Upper lobe of left lung (tissue), 6 donors: Measurements from ENCODE around the gene MSI2. TPM values are rescaled to one million over a fixed set of nuclear protein-coding genes. Genes with fewer than 3 reads are reported as not detected.

Experiments
- ATAC-seq, 2 donors: fragments of 200-7000 bp; cut with Tn5 transposase; one replicate each; pipeline ENCODE4 v1.9.1; 2022; ENCODE audit warnings: mild to moderate bottlenecking in 2 of 2, moderate library complexity in 2 of 2; ENCODE audit not compliant: low FRiP score in 2 of 2
- DNase-seq, 2 donors: peaks; one replicate each; pipeline ENCODE4 v3.0.0-alpha.2; 2019 to 2020
- H3K27ac ChIP-seq, 4 donors: fragments of 200-600 bp; sonication (generic); one replicate each; pipeline ENCODE4 v1.5.1; 2016 to 2019
- H3K27me3 ChIP-seq, 4 donors: fragments of 200-600 bp; sonication (generic); one replicate each; pipeline ENCODE4 v1.5.1; 2017 to 2019
- H3K36me3 ChIP-seq, 4 donors: fragments of 200-600 bp; sonication (generic); one replicate each; pipeline ENCODE4 v1.5.1; 2016 to 2019
- H3K4me1 ChIP-seq, 4 donors: fragments of 200-600 bp; sonication (generic); one replicate each; pipeline ENCODE4 v1.5.1; 2018 to 2019
- H3K4me3 ChIP-seq, 4 donors: fragments of 200-600 bp; sonication (generic); one replicate each; pipeline ENCODE4 v1.5.1; 2017 to 2019; ENCODE audit warnings: mild to moderate bottlenecking in 2 of 4, moderate library complexity in 1 of 4
- H3K9me3 ChIP-seq, 4 donors: fragments of 200-600 bp; sonication (generic); one replicate each; pipeline ENCODE4 v1.5.1; 2018 to 2019
- CTCF ChIP-seq, 6 experiments: fragments of 450-650 bp in 4 of 6; fragments of 200-600 bp in 2 of 6; sonication (generic) in 2 of 6; IDR thresholded peaks; one replicate each; pipeline ENCODE4 v1.5.1; 2016 to 2019; ENCODE audit warnings: antibody characterized with exemption in 6 of 6
- EP300 ChIP-seq, 4 donors: sonication (generic); formaldehyde crosslinking; IDR thresholded peaks; one replicate each; pipeline ENCODE4 v1.5.1; 2017; ENCODE audit warnings: antibody characterized with exemption in 4 of 4, control low read depth in 2 of 4
- POLR2A ChIP-seq, 4 donors: fragments of 450-650 bp; IDR thresholded peaks; one replicate each; pipeline ENCODE4 v1.5.1; 2016 to 2017; ENCODE audit warnings: antibody characterized with exemption in 4 of 4, mild to moderate bottlenecking in 2 of 4
- POLR2AphosphoS5 ChIP-seq, 2 donors: sonication (generic); formaldehyde crosslinking; IDR thresholded peaks; one replicate each; pipeline ENCODE4 v1.5.1; 2017; ENCODE audit warnings: antibody characterized with exemption in 2 of 2
- WGBS, 2 donors: methylation state at CpG; one replicate each; pipeline ENCODE4 v1.1.5; 2017 to 2018; 5-methylcytosine and 5-hydroxymethylcytosine counted together
- total RNA-seq, 6 donors: library from RNA; depleted of rRNA in 4 of 6; stranded (reverse); fragments of >200 nt in 4 of 6; gene quantifications; one replicate each; pipeline versions ENCODE4 v1.1.0 to v1.2.1, GENCODE V29; 2016 to 2021
- donor health status: DM: no; HTN: no; CAD: no; lungs with moderate emphysema.
- donor health status: DM: no; HTN: yes; CAD: no; lungs with severe emphysema.

MSI2 gene
- total RNA-seq, 6 donors from 2014 or later: 20.1 to 44.0 (median 32.2) TPM

DNA sequence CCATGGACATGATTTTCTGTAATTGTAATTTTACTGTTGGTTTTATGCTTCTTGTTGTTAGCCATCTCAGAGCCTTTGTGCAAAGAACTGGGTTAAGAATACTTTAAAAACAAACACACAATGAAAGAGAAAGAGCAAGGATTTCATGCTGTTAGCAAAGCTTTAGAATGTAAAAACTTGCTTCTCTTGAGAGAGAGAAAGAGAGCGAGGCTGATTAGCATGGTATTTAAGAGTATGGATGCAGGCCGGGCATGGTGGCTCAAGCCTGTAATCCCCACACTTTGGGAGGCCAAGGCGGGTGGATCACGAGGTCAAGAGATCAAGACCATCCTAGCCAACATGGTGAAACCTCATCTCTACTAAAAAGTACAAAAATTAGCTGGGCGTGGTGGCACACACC lies 76.2 kb downstream of the MSI2 start:
- DNase-seq (no peak), ATAC-seq (no peak)
- H3K27me3 ChIP-seq: no peaks in the 10 kb centered on the region
- no peaks in the 10 kb centered on the region for H3K9me3 ChIP-seq
- no peaks in the 10 kb centered on the region for H3K36me3 ChIP-seq
- H3K4me1 ChIP-seq: no peaks in the 10 kb centered on the region
- H3K27ac ChIP-seq: no peak overlapping the region
- TF ChIP-seq POLR2A (IDR thresholded peaks at IDR 0.05) (no peak), CTCF (IDR thresholded peaks at IDR 0.05) (no peak), EP300 (IDR thresholded peaks at IDR 0.05) (no peak), POLR2AphosphoS5 (IDR thresholded peaks at IDR 0.05) (no peak)
- no peak overlapping the region for H3K4me3 ChIP-seq
- 93 to 97% methylated on average over 5 of the region's 5 CpGs for WGBS, 2 donors

- DNase-seq (no peak), ATAC-seq (no peak)
- TF ChIP-seq EP300 (IDR thresholded peaks at IDR 0.05) (no peak), CTCF (IDR thresholded peaks at IDR 0.05) (no peak), POLR2AphosphoS5 (IDR thresholded peaks at IDR 0.05) (no peak), POLR2A (IDR thresholded peaks at IDR 0.05) (no peak)
- H3K27ac ChIP-seq: no peak overlapping the region
- no peaks in the 10 kb centered on the region for H3K27me3 ChIP-seq
- H3K4me1 ChIP-seq: no peaks in the 10 kb centered on the region
- H3K9me3 ChIP-seq: no peaks in the 10 kb centered on the region
- H3K4me3 ChIP-seq: no peak overlapping the region
- WGBS, 2 donors: 94 to 95% methylated on average over 7 of the region's 7 CpGs
- no peaks in the 10 kb centered on the region for H3K36me3 ChIP-seq
These were observed 79.0 kb downstream of the MSI2 start for GRCh38 chr17:57335195-57335792.

GRCh38 chr17:57337390-57337789 lies 81.1 kb downstream of the MSI2 start:
- WGBS, 2 donors: 70 to 81% methylated on average over 12 of the region's 12 CpGs
- H3K4me3 ChIP-seq: no peak overlapping the region
- H3K4me1 ChIP-seq: no peaks in the 10 kb centered on the region
- no peaks in the 10 kb centered on the region for H3K9me3 ChIP-seq
- TF ChIP-seq POLR2AphosphoS5 (IDR thresholded peaks at IDR 0.05) (no peak), EP300 (IDR thresholded peaks at IDR 0.05) (no peak), CTCF (IDR thresholded peaks at IDR 0.05) (no peak), POLR2A (IDR thresholded peaks at IDR 0.05) (no peak)
- no peaks in the 10 kb centered on the region for H3K27me3 ChIP-seq
- DNase-seq (no peak), ATAC-seq (no peak)
- no peak overlapping the region for H3K27ac ChIP-seq
- H3K36me3 ChIP-seq: no peaks in the 10 kb centered on the region

DNA sequence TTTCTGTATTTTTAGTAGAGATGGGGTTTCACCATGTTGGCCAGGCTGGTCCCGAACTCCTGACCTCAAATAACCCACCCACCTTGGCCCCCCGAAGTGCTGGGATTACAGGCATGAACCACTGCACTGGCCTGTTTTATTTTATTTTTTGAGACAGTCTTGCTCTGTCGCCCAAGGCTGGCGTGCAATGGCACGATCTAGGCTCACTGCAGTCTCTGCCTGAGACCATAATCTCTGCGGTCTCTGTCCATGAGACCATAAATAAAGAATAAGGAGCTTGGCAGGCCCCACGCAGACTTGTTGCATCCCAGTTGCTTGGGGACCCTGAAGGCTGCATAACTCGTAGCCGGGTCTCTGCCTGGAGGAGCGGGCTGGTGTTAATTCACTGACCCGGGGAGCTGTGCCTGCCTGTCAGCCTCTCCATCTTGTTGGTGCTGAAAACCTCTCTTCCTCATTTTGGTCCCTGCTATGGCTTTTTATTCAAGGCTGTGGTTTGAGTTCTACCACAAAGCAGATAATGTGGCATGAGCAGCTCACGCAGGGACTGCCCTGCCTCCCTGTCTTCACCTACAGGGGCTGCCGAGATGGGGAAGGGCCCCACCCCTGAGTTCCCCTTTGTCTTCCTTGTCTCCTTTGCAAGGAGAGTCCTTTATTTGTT lies 82.1 kb downstream of the MSI2 start:
- no peak overlapping the region for H3K27ac ChIP-seq
- H3K36me3 ChIP-seq: no peaks in the 10 kb centered on the region
- H3K4me3 ChIP-seq: no peak overlapping the region
- TF ChIP-seq CTCF (IDR thresholded peaks at IDR 0.05) (no peak), EP300 (IDR thresholded peaks at IDR 0.05) (no peak), POLR2AphosphoS5 (IDR thresholded peaks at IDR 0.05) (no peak), POLR2A (IDR thresholded peaks at IDR 0.05) (no peak)
- no peaks in the 10 kb centered on the region for H3K27me3 ChIP-seq
- no peaks in the 10 kb centered on the region for H3K4me1 ChIP-seq
- ATAC-seq (no peak), DNase-seq (no peak)
- 75 to 88% methylated on average over 13 of the region's 13 CpGs for WGBS, 2 donors
- H3K9me3 ChIP-seq: no peaks in the 10 kb centered on the region
